ENCODE measurements around the gene CMTM4. TPM values are rescaled to one million over a fixed set of nuclear protein-coding genes. Genes with fewer than 3 reads are reported as not detected.

Gene CMTM4
- 19.5 and 21.1 TPM in 2 replicates for total RNA-seq (2014; rRNA removed; shearing (Covaris generic))
- polyA plus RNA-seq (2016; fragmentation: Nextera tagmentation; extraction: Ambion mirVana), result 3.2 and 3.5 TPM in 2 replicates

DNA sequence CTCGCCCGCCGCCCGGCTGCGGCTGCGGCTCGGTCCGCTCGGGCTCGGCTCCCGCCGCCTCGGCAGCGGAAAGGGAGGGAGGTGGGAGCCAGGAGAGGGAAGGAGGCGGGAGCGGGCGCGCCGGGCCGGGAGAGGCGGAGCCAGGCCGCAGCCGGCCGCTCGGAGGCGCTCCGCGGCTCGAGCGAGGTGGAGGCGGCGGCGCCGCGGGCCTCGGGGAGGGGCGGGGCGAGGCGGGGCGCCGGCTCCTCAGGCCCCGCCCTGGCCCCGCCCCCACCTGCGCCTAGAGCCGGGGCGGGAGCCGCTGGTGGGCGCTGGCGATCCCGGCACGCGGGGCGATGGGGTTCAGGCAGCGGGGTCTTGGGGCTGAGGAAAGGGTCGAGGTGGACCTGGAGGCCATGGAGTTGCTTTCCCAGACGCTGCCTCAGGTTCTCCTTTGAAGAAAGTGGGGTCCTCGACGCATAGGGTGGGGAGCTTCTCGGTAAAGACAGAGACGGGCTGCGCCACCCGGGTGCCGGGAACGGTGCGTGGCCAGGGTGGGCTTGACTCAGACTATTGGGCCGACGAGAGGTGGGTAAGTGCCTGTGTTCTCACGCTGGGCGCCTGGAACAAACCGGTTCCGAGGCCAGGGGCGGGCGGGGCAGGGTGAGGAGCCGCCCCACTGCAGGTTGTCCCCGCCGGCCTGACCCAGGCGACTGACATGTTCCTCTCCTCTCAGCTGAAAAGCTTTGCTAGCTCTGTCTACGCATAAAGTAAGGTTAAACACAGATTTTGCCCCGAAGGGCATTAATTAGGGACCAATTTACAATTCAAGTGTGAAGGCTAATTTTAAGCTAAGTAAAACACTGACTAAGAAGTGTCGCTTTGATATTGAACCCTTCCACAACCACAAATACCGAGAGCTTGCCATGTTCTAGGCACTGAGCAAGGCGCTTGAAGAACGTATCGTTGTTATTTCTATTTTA, at the start of gene CMTM4:
CMTM4 (minus strand) TSS at position 75 of the 962 bp plus-strand sequence. CDS start 218 bp downstream, outside the sequence.
- Histone ChIP-seq H3K9ac (peak within 1 kb of the TSS; percentile 84), H3K4me3 (peak within 1 kb of the TSS; percentile 78), H3K9me3 (ENCODE audit: low read depth) (no peaks in the 10 kb centered on the region), H3K79me2 (ENCODE audit: insufficient read depth) (peaks cover 35% of the 10 kb centered on the region), H3F3A (ENCODE audit: insufficient read depth) (no peaks in the 10 kb centered on the region), H3K9me2 (ENCODE audit: insufficient read depth) (no peaks in the 10 kb centered on the region), H3K4me2 (ENCODE audit: unreplicated experiment) (peak within 1 kb of the TSS; percentile 84), H3K27me3 (replicated peaks; ENCODE audit: insufficient read depth) (no peaks in the 10 kb centered on the region), H4K20me1 (ENCODE audit: insufficient read depth) (no peaks in the 10 kb centered on the region), H3K27ac (no peak within 1 kb of the TSS), H2AFZ (peak within 1 kb of the TSS; percentile 95), H3K36me3 (ENCODE audit: low read depth) (no peaks in the 10 kb centered on the region), H3K4me1 (ENCODE audit: insufficient read depth) (peaks cover 8% of the 10 kb centered on the region; the same call in 1 of the 2 replicates)
- 7 to 8% methylated on average over 37 to 50 of the region's 84 CpGs for WGBS, 2 experiments (ENCODE audit: low coverage in 1 of 2, low lambda C conversion rate in 2 of 2, missing lambda C conversion rate in 2 of 2)
- TF ChIP-seq EZH2phosphoT487 (IDR thresholded peaks at IDR 0.05; ENCODE audit: insufficient read depth, low read depth) (no peak), EZH2 (IDR thresholded peaks at IDR 0.05; ENCODE audit: insufficient read depth, poor library complexity, severe bottlenecking) (no peak)
- in situ Hi-C loops (cut with MboI), result no loop called here
- DNase-seq, result peak; percentile 94

DNA sequence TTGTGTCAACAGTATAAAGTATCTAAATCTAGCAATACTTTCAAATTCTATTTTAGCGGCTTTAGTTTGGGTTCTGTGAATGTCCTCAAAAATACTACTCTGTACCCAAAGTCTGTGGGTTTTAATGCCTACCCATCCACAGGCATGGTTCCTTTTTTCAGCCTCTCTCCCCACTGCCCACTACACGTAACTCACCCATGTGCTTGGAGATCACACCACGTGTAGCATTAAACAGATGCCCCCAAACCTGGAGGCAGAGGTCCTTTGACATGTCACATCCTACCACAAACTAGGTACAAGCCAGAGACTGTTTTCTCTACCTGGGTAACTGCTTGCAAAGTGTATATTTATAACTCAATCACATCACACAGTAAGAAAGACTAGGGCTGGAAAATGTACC, 49.5 kb upstream of the CMTM4 start:
- H3K9ac ChIP-seq, result no peak overlapping the region
- no peak overlapping the region for H3K27ac ChIP-seq
- H4K20me1 ChIP-seq (ENCODE audit: insufficient read depth), result no peaks in the 10 kb centered on the region
- H3K4me1 ChIP-seq (ENCODE audit: insufficient read depth), result peaks cover 28% of the 10 kb centered on the region
- H3K9me2 ChIP-seq (ENCODE audit: insufficient read depth), result no peaks in the 10 kb centered on the region
- H3K4me3 ChIP-seq, result no peak overlapping the region
- no peak overlapping the region for H3K4me2 ChIP-seq (ENCODE audit: unreplicated experiment)
- H3F3A ChIP-seq (ENCODE audit: insufficient read depth), result peaks cover 36% of the 10 kb centered on the region
- peaks cover 38% of the 10 kb centered on the region for H3K36me3 ChIP-seq (ENCODE audit: low read depth)
- no peaks in the 10 kb centered on the region for H3K9me3 ChIP-seq (ENCODE audit: low read depth)
- in situ Hi-C loops (cut with MboI), result no loop called here
- peaks cover 92% of the 10 kb centered on the region for H3K79me2 ChIP-seq (ENCODE audit: insufficient read depth)
- 84 to 86% methylated on average over 3 of the region's 3 CpGs for WGBS, 2 experiments (ENCODE audit: low coverage in 1 of 2, low lambda C conversion rate in 2 of 2, missing lambda C conversion rate in 2 of 2)
- TF ChIP-seq EZH2 (IDR thresholded peaks at IDR 0.05; ENCODE audit: insufficient read depth, poor library complexity, severe bottlenecking) (no peak), EZH2phosphoT487 (IDR thresholded peaks at IDR 0.05; ENCODE audit: insufficient read depth, low read depth) (no peak)
- H2AFZ ChIP-seq, result no peak overlapping the region
- no peak for DNase-seq
- no peaks in the 10 kb centered on the region for H3K27me3 ChIP-seq (replicated peaks; ENCODE audit: insufficient read depth)

DNA sequence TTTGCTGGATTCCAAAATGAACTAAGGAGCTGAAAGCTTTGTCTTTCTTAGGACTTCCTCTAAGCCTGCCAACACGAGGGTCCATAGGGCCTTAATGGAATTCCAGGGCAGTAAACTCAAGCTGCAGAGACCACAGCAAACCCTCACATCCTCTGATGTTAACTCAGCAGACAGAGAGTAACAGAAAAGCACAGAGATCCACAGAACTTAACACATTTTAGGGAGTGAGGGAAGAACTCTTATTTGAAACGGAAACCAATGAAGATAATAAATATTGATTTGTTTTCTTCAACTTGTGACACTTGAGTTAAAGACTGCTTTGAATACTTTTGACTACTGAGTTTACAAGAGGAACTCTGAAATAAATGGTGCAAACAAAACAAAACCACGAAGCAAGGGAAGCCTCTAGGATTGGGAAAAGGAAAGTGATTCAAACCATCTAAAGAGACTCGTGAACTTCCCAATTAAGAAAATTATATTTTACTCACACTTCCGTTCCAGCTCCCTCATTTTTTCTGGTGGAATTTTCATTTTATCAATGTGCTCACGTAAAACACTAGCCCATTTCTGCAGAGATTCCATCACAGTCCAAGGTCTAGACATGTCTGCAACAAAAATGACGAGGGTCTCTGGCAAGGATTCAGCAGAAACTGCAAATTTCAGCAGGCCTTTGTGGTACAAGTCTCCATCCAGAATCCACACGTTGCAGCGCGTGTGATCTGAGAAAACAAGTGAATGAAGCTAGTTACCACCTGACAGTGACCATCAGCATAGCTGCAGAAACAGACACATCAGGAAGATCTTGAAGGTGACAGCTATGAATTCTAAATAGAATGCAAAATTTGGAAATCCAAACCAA, 45.6 kb upstream of the CMTM4 start:
- peaks cover 47% of the 10 kb centered on the region for H3F3A ChIP-seq (ENCODE audit: insufficient read depth)
- H3K9me3 ChIP-seq (ENCODE audit: low read depth), result no peaks in the 10 kb centered on the region
- TF ChIP-seq EZH2phosphoT487 (IDR thresholded peaks at IDR 0.05; ENCODE audit: insufficient read depth, low read depth), result no peak
- no peak for TF ChIP-seq EZH2 (IDR thresholded peaks at IDR 0.05; ENCODE audit: insufficient read depth, poor library complexity, severe bottlenecking)
- peak; percentile 26 for DNase-seq
- 76 to 79% methylated on average over 10 of the region's 10 CpGs for WGBS, 2 experiments (ENCODE audit: low coverage in 1 of 2, low lambda C conversion rate in 2 of 2, missing lambda C conversion rate in 2 of 2)
- no peaks in the 10 kb centered on the region for H3K9me2 ChIP-seq (ENCODE audit: insufficient read depth)
- peaks cover 41% of the 10 kb centered on the region for H3K36me3 ChIP-seq (ENCODE audit: low read depth)
- peak overlapping the region; percentile 48 for H3K4me2 ChIP-seq (ENCODE audit: unreplicated experiment)
- in situ Hi-C loops (cut with MboI), result no loop called here
- peaks cover 92% of the 10 kb centered on the region for H3K79me2 ChIP-seq (ENCODE audit: insufficient read depth)
- no peaks in the 10 kb centered on the region for H3K27me3 ChIP-seq (replicated peaks; ENCODE audit: insufficient read depth)
- peak overlapping the region; percentile 22 for H2AFZ ChIP-seq
- H3K9ac ChIP-seq, result peak overlapping the region; percentile 72
- 0 out of 2 replicates have a peak overlapping the region, but pooled peaks have one; percentile 8 for H3K4me3 ChIP-seq
- peaks cover 28% of the 10 kb centered on the region for H3K4me1 ChIP-seq (ENCODE audit: insufficient read depth)
- no peaks in the 10 kb centered on the region for H4K20me1 ChIP-seq (ENCODE audit: insufficient read depth)
- peak overlapping the region; percentile 91 for H3K27ac ChIP-seq
